ACC112 (cell line): Measurements from ENCODE around the gene COX7A1.

Source experiments
- H2AFZ ChIP-seq: fragments of 200-600 bp; sonication (generic); one replicate; pipeline ENCODE4 v1.6.0; 2017; ENCODE audit warnings: antibody characterized with exemption, low read length; ENCODE audit not compliant: unreplicated experiment
- H3K27ac ChIP-seq: fragments of 200-600 bp; sonication (generic); 2 replicates; pipeline ENCODE4 v1.5.1; 2014; ENCODE audit warnings: low read depth, mild to moderate bottlenecking, antibody characterized with exemption, low read length, moderate library complexity
- H3K27me3 ChIP-seq: fragments of 200-600 bp; sonication (generic); 2 replicates; pipeline ENCODE4 v1.6.1; 2014; ENCODE audit warnings: mild to moderate bottlenecking, antibody characterized with exemption, low read length, moderate library complexity, mixed read lengths; ENCODE audit not compliant: insufficient read depth
- H3K36me3 ChIP-seq: fragments of 200-600 bp; sonication (generic); 2 replicates; pipeline ENCODE4 v1.6.1; 2016; ENCODE audit warnings: mild to moderate bottlenecking, antibody characterized with exemption, low read length, moderate library complexity, mixed read lengths; ENCODE audit not compliant: insufficient read depth
- H3K4me1 ChIP-seq: fragments of 200-600 bp; sonication (generic); one replicate; pipeline ENCODE4 v1.6.1; 2016; ENCODE audit warnings: low read length, mixed read lengths; ENCODE audit not compliant: insufficient read depth, unreplicated experiment, control insufficient read depth
- H3K4me3 ChIP-seq: fragments of 200-600 bp; sonication (generic); 2 replicates; pipeline ENCODE4 v1.5.1; 2014; ENCODE audit warnings: mild to moderate bottlenecking, low read depth, low read length
- H3K79me2 ChIP-seq: fragments of 200-600 bp; sonication (generic); one replicate; pipeline ENCODE4 v1.6.0; 2016; ENCODE audit warnings: low read length; ENCODE audit not compliant: control insufficient read depth, unreplicated experiment, insufficient read depth

The COX7A1 gene

DNA sequence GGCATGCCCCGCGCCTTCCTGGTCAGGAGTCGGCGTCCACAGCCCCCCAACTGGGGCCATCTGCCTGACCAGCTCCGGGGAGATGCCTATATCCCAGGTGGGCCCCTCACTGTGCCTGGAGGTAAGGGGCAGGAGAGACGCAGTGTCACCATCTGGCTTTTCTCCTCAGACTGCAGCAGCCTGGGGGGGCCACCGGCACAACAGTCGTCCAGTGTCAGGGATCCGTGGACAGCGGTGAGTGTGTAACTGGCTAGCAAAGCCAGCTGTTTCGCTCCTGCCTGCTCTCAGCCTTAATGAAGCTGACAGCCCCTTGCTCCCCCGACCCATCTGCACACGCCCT is 41.1 kb downstream of the COX7A1 start:
- Histone ChIP-seq H3K79me2 (peaks cover under 1% of the 10 kb centered on the region), H3K36me3 (no peaks in the 10 kb centered on the region), H2AFZ (no peak overlapping the region), H3K4me1 (peaks cover 1% of the 10 kb centered on the region), H3K27ac (no peak overlapping the region), H3K4me3 (no peak overlapping the region), H3K27me3 (no peaks in the 10 kb centered on the region)

DNA sequence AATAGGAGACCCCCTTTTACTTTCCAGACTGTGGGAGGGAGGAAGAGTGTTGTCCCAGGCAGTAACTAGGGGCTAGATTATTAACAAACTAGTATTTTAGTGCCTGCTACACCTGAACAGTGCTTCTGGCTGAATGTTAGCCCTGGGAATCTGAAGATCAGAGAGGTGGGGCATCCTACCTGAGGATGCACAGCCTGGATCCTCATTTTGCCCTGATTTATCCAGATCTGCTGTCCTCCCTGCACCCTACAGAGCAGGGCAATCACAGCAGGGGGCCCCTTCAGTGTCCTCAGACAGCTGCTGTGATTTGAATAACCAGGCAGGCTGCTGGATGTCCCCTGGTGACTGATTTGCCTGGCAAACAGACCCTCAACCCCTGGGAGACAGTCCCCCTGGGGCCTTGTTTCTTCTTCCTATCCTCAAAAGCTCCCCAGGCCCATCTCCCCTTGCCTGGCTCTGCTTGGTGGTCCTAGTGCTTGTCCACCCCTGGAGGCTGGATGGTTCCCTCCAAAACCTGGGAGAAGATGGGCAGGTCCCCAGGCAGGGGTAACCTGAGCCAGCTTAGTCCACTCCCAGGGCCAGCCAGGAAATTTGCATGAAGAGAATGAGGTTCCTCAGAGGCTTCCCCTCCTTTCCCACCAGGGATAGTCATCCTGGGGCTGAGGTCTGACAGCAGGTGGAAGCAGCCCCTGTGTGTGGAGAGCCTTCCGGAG is 41.6 kb downstream of the COX7A1 start, which contains the start of gene OVOL3:
OVOL3 (plus strand) TSS at position 657 of the 713 bp plus-strand sequence. CDS start 60 bp downstream, outside the sequence.
- Histone ChIP-seq H3K4me3 (no peak within 1 kb of the TSS), H2AFZ (no peak within 1 kb of the TSS), H3K27me3 (no peaks in the 10 kb centered on the region), H3K79me2 (no peaks in the 10 kb centered on the region), H3K36me3 (no peaks in the 10 kb centered on the region), H3K27ac (no peak within 1 kb of the TSS), H3K4me1 (no peaks in the 10 kb centered on the region)

DNA sequence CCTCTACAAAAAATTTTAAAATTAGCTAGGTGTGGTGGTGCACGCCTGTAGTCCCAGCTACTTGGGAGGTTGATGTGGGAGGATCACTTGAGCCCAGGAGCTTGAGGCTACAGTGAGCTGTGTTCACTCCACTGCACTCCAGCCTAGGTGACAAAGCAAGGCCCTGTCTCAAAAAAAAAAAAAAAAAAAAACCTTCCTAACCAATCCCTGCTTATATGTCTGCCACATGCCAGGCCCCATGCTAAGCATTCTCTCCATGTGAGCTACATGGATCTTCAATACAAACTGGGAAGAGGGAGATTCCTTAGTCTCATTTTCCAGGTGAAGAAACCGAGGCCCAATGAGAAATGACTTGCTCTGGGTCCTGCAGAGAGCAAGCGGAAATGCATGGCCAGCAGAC is 43.6 kb downstream of the COX7A1 start:
- Histone ChIP-seq H3K79me2 (no peaks in the 10 kb centered on the region), H2AFZ (no peak overlapping the region), H3K4me1 (no peaks in the 10 kb centered on the region), H3K36me3 (no peaks in the 10 kb centered on the region), H3K27me3 (no peaks in the 10 kb centered on the region), H3K4me3 (no peak overlapping the region), H3K27ac (no peak overlapping the region)

DNA sequence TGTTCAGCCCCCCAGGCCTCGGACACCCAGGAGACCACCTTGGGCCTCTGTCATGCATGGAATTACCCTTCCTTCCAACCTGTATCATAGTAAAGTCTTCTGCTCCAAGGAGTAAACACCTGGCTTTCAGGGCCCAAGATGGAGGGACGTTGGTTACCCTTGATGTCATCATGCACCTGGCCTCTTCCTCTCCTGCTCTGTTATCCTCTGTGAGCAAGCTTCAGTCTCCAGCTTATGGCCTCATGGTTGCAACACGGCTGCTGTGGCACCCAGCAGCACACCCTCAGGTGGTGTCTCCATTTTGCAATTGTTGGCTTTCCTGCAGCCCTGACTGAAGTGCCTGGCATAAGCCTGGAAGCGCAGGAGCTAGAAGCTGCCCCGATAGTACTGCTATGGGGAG is 45.3 kb downstream of the COX7A1 start:
- Histone ChIP-seq H2AFZ (no peak overlapping the region), H3K79me2 (no peaks in the 10 kb centered on the region), H3K4me3 (no peak overlapping the region), H3K27ac (no peak overlapping the region), H3K27me3 (no peaks in the 10 kb centered on the region), H3K36me3 (no peaks in the 10 kb centered on the region), H3K4me1 (no peaks in the 10 kb centered on the region)

DNA sequence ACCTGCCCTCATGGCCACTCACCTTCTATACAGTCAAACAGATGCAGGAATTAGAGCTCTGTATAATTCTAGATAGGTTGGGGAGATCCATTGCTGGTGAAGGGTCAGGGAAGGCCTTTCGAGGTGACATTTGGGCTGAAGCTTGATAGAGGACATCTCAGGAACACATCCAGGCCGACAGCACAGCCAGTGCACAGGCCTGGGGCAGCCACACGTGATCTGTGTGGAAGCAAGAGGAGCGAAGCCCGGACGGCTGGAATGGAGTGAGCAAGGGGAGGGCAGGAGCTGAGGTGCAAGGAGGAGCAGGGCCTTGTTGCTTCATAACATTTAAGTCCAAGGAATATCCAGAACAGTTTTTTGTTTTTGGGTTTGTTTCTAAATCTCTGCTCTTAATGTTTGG is 45.8 kb downstream of the COX7A1 start:
- Histone ChIP-seq H2AFZ (no peak overlapping the region), H3K4me1 (no peaks in the 10 kb centered on the region), H3K36me3 (no peaks in the 10 kb centered on the region), H3K79me2 (no peaks in the 10 kb centered on the region), H3K27ac (no peak overlapping the region), H3K27me3 (no peaks in the 10 kb centered on the region), H3K4me3 (no peak overlapping the region)

DNA sequence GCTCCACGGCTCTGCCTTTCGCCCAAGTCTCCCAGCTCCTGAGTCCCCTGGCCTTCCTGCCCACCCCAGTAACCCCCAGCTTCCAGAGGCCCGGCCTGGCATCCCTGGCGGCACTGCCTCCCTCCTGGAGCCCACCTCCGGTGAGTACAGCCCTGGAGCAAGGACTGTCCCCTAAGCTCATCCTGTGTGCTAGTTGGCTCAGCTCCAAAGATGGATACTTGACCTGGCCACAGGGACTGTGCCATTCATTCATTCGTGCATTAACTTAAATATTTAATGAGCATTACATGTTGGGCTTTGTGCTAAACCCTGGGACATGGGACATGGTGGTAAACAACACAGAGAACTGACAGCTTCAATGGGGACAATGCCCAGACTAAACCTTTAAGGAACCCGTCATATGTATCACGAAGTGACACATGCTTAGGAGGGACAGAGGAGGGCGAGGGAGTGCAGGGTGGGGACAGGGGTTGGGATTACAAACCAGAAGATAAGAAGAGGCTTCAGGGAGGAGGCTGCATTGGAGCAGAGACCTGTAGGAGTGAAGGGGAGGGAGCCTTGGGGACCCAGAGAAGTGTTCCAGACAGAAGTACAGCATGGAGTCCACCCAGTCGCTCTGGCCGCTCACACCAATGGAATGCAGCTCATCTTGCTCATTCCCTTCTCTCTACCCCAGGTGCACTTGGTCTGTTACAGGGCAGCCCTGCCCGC is 48.2 kb downstream of the COX7A1 start:
- Histone ChIP-seq H3K4me3 (no peak overlapping the region), H3K36me3 (no peaks in the 10 kb centered on the region), H2AFZ (no peak overlapping the region), H3K4me1 (no peaks in the 10 kb centered on the region), H3K27me3 (no peaks in the 10 kb centered on the region), H3K27ac (no peak overlapping the region), H3K79me2 (no peaks in the 10 kb centered on the region)

DNA sequence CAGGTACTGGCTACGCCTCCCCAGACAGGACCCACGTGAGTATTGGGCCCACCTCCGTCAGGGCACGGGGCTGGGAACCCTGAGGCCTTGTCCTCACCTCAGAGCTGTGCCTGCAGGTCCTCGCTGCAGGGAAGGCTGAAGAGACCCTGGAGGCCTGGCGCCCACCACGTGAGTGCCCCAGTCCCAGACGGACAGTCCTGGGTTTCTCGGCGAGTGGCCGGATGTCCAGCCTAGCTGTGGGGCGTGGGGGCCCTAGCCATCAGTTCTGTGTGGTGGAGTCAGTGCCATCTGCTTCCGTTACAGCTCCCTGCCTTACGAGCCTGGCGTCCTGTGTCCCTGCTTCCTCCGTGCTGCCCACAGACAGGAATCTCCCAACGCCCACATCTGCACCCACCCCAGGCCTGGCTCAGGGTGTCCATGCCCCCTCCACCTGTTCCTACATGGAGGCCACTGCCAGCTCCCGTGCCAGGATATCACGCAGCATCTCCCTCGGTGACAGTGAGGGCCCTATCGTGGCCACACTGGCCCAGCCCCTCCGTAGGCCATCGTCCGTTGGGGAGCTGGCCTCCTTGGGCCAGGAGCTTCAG is 49.1 kb downstream of the COX7A1 start:
- Histone ChIP-seq H3K79me2 (no peaks in the 10 kb centered on the region), H3K27ac (no peak overlapping the region), H2AFZ (no peak overlapping the region), H3K4me3 (no peak overlapping the region), H3K27me3 (no peaks in the 10 kb centered on the region), H3K4me1 (no peaks in the 10 kb centered on the region), H3K36me3 (no peaks in the 10 kb centered on the region)

DNA sequence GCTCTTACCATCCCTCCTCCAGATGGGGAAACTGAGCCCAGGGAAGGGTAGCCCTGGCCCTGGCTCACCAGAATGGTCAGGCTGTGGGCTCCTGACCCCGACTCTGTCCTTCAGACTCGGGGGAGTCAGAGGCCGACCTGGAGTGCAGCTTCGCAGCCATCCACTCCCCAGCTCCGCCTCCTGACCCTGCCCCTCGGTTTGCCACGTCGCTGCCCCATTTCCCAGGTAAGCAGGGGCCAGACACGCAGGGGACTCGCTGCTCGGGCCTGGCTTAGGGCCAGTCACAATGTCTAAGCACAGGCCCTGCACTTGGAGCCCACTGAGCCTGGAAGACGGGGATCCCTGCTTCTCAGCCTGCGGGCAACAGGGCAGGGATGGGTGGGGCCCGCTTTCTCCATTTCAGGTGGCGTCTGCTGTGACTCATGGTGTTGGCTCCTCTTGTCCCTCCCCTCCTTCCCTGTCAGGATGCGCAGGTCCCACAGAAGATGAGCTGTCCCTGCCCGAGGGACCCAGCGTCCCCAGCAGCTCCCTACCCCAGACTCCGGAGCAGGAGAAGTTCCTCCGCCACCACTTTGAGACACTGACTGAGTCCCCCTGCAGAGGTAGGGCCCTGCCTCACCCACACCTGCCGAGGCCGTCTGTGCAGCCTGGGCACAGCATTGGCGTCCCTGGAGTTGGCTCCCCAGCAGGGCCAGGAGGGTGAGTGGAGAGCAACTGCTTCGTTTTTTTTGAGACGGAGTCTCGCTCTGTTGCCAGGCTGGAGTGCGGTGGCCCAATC is 50.5 kb downstream of the COX7A1 start:
- Histone ChIP-seq H3K4me3 (no peak overlapping the region), H3K27me3 (no peaks in the 10 kb centered on the region), H3K4me1 (no peaks in the 10 kb centered on the region), H3K79me2 (no peaks in the 10 kb centered on the region), H2AFZ (no peak overlapping the region), H3K27ac (no peak overlapping the region), H3K36me3 (no peaks in the 10 kb centered on the region)
